PC-3 (cell line): Measurements from ENCODE around the gene ZC3H7A. TPM values are rescaled to one million over a fixed set of nuclear protein-coding genes. Genes with fewer than 3 reads are reported as not detected.

Experiments
- ATAC-seq: fragments of 200-7000 bp; cut with Tn5 transposase; 2 replicates; pipeline ENCODE4 v1.9.1; 2020; ENCODE audit warnings: mild to moderate bottlenecking, moderate library complexity
- BruUV-seq: library from RNA; stranded (reverse); fragments of 400-500 nt; replicated peaks from 2 replicates; lab custom pipeline; 2021; lab: Mats Ljungman, UMichigan
- CTCF ChIA-PET: fragments of 300-600 bp; sonication (Branson Sonifier 250); formaldehyde crosslinking; loops from one replicate; lab custom pipeline; 2022; ENCODE audit warnings: antibody characterized with exemption; lab: Charles Lee
- POLR2A ChIA-PET: fragments of 300-600 bp; sonication (Branson Sonifier 250); formaldehyde crosslinking; loops from one replicate; lab custom pipeline; 2022; ENCODE audit warnings: antibody characterized with exemption; ENCODE audit not compliant: unreplicated experiment; lab: Charles Lee
- DNase-seq: peaks from one replicate; pipeline ENCODE4 v3.0.0-alpha.2; 2015
- H2AFZ ChIP-seq: fragments of 300-600 bp; sonication (generic); 2 replicates; pipeline ENCODE4 v1.6.0; 2016; ENCODE audit warnings: antibody characterized with exemption, low read length
- H3F3A ChIP-seq: fragments of 300-600 bp; sonication (generic); one replicate; pipeline ENCODE4 v1.6.0; 2017; ENCODE audit warnings: antibody characterized with exemption, low read length, control low read depth, mild to moderate bottlenecking; ENCODE audit not compliant: unreplicated experiment
- H3K27ac ChIP-seq: fragments of 300-600 bp; sonication (generic); 2 replicates; pipeline ENCODE4 v1.5.1; 2016; ENCODE audit warnings: mild to moderate bottlenecking, low read length
- H3K27me3 ChIP-seq: fragments of 300-600 bp; sonication (generic); 2 replicates; pipeline ENCODE4 v1.6.1; 2016; ENCODE audit warnings: low read length, mixed read lengths
- H3K36me3 ChIP-seq: fragments of 300-600 bp; sonication (generic); 2 replicates; pipeline ENCODE4 v1.6.1; 2016; ENCODE audit warnings: low read depth, mixed run types, low read length, mixed read lengths
- H3K4me1 ChIP-seq: fragments of 300-600 bp; sonication (generic); 2 replicates; pipeline ENCODE4 v1.5.1; 2016; ENCODE audit warnings: low read length; ENCODE audit not compliant: insufficient read depth
- H3K4me2 ChIP-seq: fragments of 300-600 bp; sonication (generic); 2 replicates; pipeline ENCODE4 v1.6.0; 2016; ENCODE audit warnings: low read length
- H3K4me3 ChIP-seq: fragments of 300-600 bp; sonication (generic); 2 replicates; pipeline ENCODE4 v1.5.1; 2016; ENCODE audit warnings: mild to moderate bottlenecking, low read length, mixed read lengths
- H3K79me2 ChIP-seq: fragments of 300-600 bp; sonication (generic); 2 replicates; pipeline ENCODE4 v1.6.1; 2017; ENCODE audit warnings: low read length, mixed read lengths
- H3K9ac ChIP-seq: fragments of 300-600 bp; sonication (generic); 2 replicates; pipeline ENCODE4 v1.6.0; 2016; ENCODE audit warnings: mild to moderate bottlenecking, low read length
- H3K9me2 ChIP-seq: fragments of 300-600 bp; sonication (generic); replicated peaks from 2 replicates; pipeline ENCODE4 v1.6.1; 2016; ENCODE audit warnings: mixed run types, low read length, mixed read lengths
- H3K9me3 ChIP-seq: fragments of 300-600 bp; sonication (generic); 2 replicates; pipeline ENCODE4 v1.6.1; 2016; ENCODE audit warnings: low read length, mixed read lengths
- H4K20me1 ChIP-seq: fragments of 300-600 bp; sonication (generic); 2 replicates; pipeline ENCODE4 v1.6.1; 2016; ENCODE audit warnings: low read length, mixed read lengths
- EZH2 ChIP-seq: fragments of 300-600 bp; sonication (generic); IDR thresholded peaks from one replicate; pipeline ENCODE4 v1.6.1; 2017; ENCODE audit warnings: antibody characterized with exemption, mild to moderate bottlenecking, low read length; ENCODE audit not compliant: unreplicated experiment
- EZH2phosphoT487 ChIP-seq: fragments of 300-600 bp; sonication (generic); IDR thresholded peaks from 2 replicates; pipeline ENCODE4 v1.6.1; 2018; ENCODE audit warnings: mild to moderate bottlenecking, antibody characterized with exemption, low read length, borderline replicate concordance
- intact Hi-C: fragments of 100-400 bp; cut with micrococcal nuclease; formaldehyde crosslinking; loops from 2 replicates; pipeline ENCODE4 v1.9.0; 2023
- total RNA-seq: library from RNA; depleted of rRNA; stranded (reverse); fragments of >200 nt; gene quantifications from 2 replicates; pipeline ENCODE4 v1.2.3, GENCODE V29; 2014
- TF ChIP-seq, protein P1 (sequence below): fragments of 300-600 bp; sonication (generic); conservative IDR thresholded peaks from 2 replicates; pipeline ENCODE4 v1.5.1; 2017; ENCODE audit warnings: antibody characterized with exemption, low read depth, mild to moderate bottlenecking, low read length

Gene ZC3H7A
- total RNA-seq, 1 experiment from 2014 or later = 21.2 TPM

DNA sequence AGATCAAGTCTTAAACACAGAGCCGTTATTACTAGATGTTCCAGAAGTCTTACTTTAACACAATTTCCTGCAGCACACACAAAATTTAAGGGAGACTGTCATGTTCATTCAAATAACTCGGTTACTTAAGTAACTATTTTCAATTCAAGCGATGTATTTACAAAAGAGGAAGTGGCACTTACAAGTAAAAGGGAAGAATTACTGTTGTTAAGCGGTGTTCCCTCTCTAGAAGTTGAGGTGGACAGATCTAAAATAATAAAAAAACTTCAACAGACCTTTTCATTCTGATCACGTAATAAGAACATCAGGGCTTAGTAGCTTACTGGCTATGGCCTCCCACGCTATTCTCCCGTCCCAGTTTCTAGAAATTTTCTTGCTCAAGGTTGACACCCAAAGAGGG is 28.2 kb downstream of the ZC3H7A start:
- Histone ChIP-seq H3K36me3 (peaks cover 20% of the 10 kb centered on the region; the same call in 1 of the 2 replicates), H3K27ac (no peak overlapping the region), H4K20me1 (no peaks in the 10 kb centered on the region), H3K4me1 (no peaks in the 10 kb centered on the region), H3K27me3 (no peaks in the 10 kb centered on the region), H3K9me3 (no peaks in the 10 kb centered on the region), H3K4me3 (no peak overlapping the region), H3F3A (no peaks in the 10 kb centered on the region), H3K9ac (no peak overlapping the region), H3K9me2 (no peaks in the 10 kb centered on the region), H3K79me2 (no peaks in the 10 kb centered on the region), H3K4me2 (no peak overlapping the region), H2AFZ (no peak overlapping the region)
- ATAC-seq = no peak
- no peak for DNase-seq
- no TSS peak for BruUV-seq
- ChIA-PET CTCF (no interaction called here), POLR2A (no interaction called here)
- intact Hi-C loops = no loop called here
- TF ChIP-seq EZH2 = no peak
- TF ChIP-seq, protein P1, sequence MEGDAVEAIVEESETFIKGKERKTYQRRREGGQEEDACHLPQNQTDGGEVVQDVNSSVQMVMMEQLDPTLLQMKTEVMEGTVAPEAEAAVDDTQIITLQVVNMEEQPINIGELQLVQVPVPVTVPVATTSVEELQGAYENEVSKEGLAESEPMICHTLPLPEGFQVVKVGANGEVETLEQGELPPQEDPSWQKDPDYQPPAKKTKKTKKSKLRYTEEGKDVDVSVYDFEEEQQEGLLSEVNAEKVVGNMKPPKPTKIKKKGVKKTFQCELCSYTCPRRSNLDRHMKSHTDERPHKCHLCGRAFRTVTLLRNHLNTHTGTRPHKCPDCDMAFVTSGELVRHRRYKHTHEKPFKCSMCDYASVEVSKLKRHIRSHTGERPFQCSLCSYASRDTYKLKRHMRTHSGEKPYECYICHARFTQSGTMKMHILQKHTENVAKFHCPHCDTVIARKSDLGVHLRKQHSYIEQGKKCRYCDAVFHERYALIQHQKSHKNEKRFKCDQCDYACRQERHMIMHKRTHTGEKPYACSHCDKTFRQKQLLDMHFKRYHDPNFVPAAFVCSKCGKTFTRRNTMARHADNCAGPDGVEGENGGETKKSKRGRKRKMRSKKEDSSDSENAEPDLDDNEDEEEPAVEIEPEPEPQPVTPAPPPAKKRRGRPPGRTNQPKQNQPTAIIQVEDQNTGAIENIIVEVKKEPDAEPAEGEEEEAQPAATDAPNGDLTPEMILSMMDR = no peak

DNA sequence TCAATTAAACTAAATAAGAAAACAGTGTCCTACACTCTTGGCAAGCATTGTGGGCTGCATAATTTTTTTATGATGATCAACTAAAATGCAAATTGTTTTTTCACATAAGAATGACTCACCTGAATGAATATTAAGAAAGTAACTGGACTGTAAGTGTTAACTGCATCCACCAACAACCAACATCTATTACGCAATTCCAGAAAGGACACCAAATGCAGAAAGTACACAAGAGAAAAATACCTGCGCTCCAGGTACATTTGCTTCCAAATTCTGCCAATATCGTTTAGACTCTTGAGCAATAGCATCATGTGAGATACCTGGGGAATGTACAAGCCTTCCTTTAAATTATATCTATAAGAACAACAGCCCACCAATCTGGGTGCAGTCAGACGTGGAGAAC is 34.6 kb downstream of the ZC3H7A start:
- H3K9me2 ChIP-seq = no peaks in the 10 kb centered on the region
- no peaks in the 10 kb centered on the region for H3F3A ChIP-seq
- TF ChIP-seq, protein P1 = no peak
- no peak for TF ChIP-seq EZH2
- no peak for TF ChIP-seq EZH2phosphoT487
- H3K27me3 ChIP-seq = no peaks in the 10 kb centered on the region
- H3K4me1 ChIP-seq = peaks cover 11% of the 10 kb centered on the region
- ATAC-seq (no peak), DNase-seq (no peak)
- no peaks in the 10 kb centered on the region for H3K9me3 ChIP-seq
- H4K20me1 ChIP-seq = no peaks in the 10 kb centered on the region
- H2AFZ ChIP-seq = no peak overlapping the region
- no TSS peak for BruUV-seq
- no peaks in the 10 kb centered on the region for H3K79me2 ChIP-seq
- no peak overlapping the region for H3K4me2 ChIP-seq
- peaks cover 13% of the 10 kb centered on the region; the same call in 1 of the 2 replicates for H3K36me3 ChIP-seq
- H3K9ac ChIP-seq = no peak overlapping the region
- ChIA-PET POLR2A (no interaction called here), CTCF (no interaction called here)
- H3K4me3 ChIP-seq = no peak overlapping the region
- intact Hi-C loops = no loop called here
- no peak overlapping the region for H3K27ac ChIP-seq

DNA sequence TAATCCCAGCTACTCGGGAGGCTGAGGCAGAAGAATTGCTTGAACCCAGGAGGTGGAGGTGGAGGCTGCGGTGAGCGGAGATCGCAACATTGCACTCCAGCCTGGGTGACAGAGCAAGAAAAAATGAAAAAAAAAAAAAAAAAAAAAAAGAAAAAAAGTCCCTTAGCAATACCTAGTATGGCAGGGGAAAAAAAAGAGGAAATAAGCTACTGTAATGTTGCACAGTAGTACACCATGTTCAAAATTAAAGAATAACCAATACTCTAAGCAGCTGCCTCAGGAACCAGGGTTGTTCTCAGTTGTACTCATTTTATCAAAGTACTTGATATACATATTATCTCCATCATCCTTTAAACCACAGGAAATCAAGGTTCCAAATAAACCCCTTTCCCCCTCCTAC is 37.1 kb downstream of the ZC3H7A start:
- TF ChIP-seq EZH2 = no peak
- no peaks in the 10 kb centered on the region for H3K9me3 ChIP-seq
- POLR2A ChIA-PET = no interaction called here
- H3K27me3 ChIP-seq = no peaks in the 10 kb centered on the region
- BruUV-seq = no TSS peak
- H3K36me3 ChIP-seq = peaks cover 7% of the 10 kb centered on the region; the same call in 1 of the 2 replicates
- ATAC-seq (no peak), DNase-seq (no peak)
- H3K79me2 ChIP-seq = no peaks in the 10 kb centered on the region
- no peak overlapping the region for H3K4me3 ChIP-seq
- no peaks in the 10 kb centered on the region for H3F3A ChIP-seq
- H2AFZ ChIP-seq = no peak overlapping the region
- intact Hi-C loops = no loop called here
- CTCF ChIA-PET = no interaction called here
- no peak overlapping the region for H3K27ac ChIP-seq
- H3K4me1 ChIP-seq = peaks cover 12% of the 10 kb centered on the region
- no peak overlapping the region for H3K9ac ChIP-seq
- H3K9me2 ChIP-seq = no peaks in the 10 kb centered on the region
- H3K4me2 ChIP-seq = no peak overlapping the region
- H4K20me1 ChIP-seq = no peaks in the 10 kb centered on the region
